Neuronal stem cell (in vitro differentiated cells): Measurements from ENCODE around the gene ABHD15.

ENCODE experiments used
- DNase-seq: peaks from one replicate; pipeline ENCODE4 v3.0.0-alpha.2; 2013; ENCODE audit warnings: low spot score
- H2AFZ ChIP-seq: one replicate; pipeline ENCODE4 v1.6.1; 2013; ENCODE audit warnings: mild to moderate bottlenecking, low read length, inconsistent platforms
- H2AK5ac ChIP-seq: 2 replicates; pipeline ENCODE4 v1.6.1; 2013; ENCODE audit warnings: low read depth, mild to moderate bottlenecking, inconsistent platforms, low read length, moderate library complexity, mixed read lengths
- H2BK120ac ChIP-seq: 2 replicates; pipeline ENCODE4 v1.6.1; 2013; ENCODE audit warnings: low read depth, mild to moderate bottlenecking, inconsistent platforms, low read length, moderate library complexity, mixed read lengths
- H2BK12ac ChIP-seq: one replicate; pipeline ENCODE4 v1.6.1; 2013; ENCODE audit warnings: low read length, inconsistent platforms
- H2BK15ac ChIP-seq: 2 replicates; pipeline ENCODE4 v1.6.1; 2013; ENCODE audit warnings: mild to moderate bottlenecking, low read length, inconsistent platforms, mixed read lengths
- H2BK5ac ChIP-seq: one replicate; pipeline ENCODE4 v1.6.1; 2013; ENCODE audit warnings: inconsistent platforms, mild to moderate bottlenecking, low read length, moderate library complexity
- H3K14ac ChIP-seq: one replicate; pipeline ENCODE4 v1.6.1; 2013; ENCODE audit warnings: low read length, inconsistent platforms
- H3K18ac ChIP-seq: 2 replicates; pipeline ENCODE4 v1.6.1; 2013; ENCODE audit warnings: low read length, inconsistent platforms
- H3K23ac ChIP-seq: 2 replicates; pipeline ENCODE4 v1.6.1; 2013; ENCODE audit warnings: low read depth, mild to moderate bottlenecking, mixed read lengths, low read length, inconsistent platforms; ENCODE audit not compliant: poor library complexity
- H3K27ac ChIP-seq: replicated peaks from 3 replicates; pipeline ENCODE4 v1.5.1; 2013; ENCODE audit warnings: low read length, inconsistent platforms
- H3K27me3 ChIP-seq, 3 experiments: 2 replicates each; pipeline ENCODE4 v1.6.1; 2013; ENCODE audit warnings: low read length in 3 of 3, mild to moderate bottlenecking in 2 of 3, inconsistent platforms in 1 of 3, low read depth in 1 of 3, mixed read lengths in 1 of 3, moderate library complexity in 1 of 3; ENCODE audit not compliant: control insufficient read depth in 3 of 3, insufficient read depth in 3 of 3
- H3K36me3 ChIP-seq, 2 donors: replicated peaks in 1 of 2; 2 replicates each; pipeline ENCODE4 v1.6.1; 2013; ENCODE audit warnings: low read length in 2 of 2; ENCODE audit not compliant: control insufficient read depth in 2 of 2, insufficient read depth in 2 of 2
- H3K4ac ChIP-seq: 2 replicates; pipeline ENCODE4 v1.6.1; 2013; ENCODE audit warnings: inconsistent platforms, mild to moderate bottlenecking, low read length, moderate library complexity
- H3K4me1 ChIP-seq, 2 donors: 1 replicate in 1 of 2; 2 replicates in 1 of 2; pipeline ENCODE4 v1.6.1; 2013; ENCODE audit warnings: low read length in 2 of 2, low read depth in 1 of 2; ENCODE audit not compliant: control insufficient read depth in 2 of 2, insufficient read depth in 1 of 2
- H3K4me2 ChIP-seq: one replicate; pipeline ENCODE4 v1.6.1; 2013; ENCODE audit warnings: mild to moderate bottlenecking, low read length, inconsistent platforms; ENCODE audit not compliant: insufficient read depth, poor library complexity, severe bottlenecking
- H3K4me3 ChIP-seq, 2 donors: 2 replicates each; pipeline ENCODE4 v1.5.1; 2013; ENCODE audit warnings: low read length in 2 of 2, mild to moderate bottlenecking in 2 of 2, inconsistent platforms in 1 of 2, moderate library complexity in 1 of 2
- H3K79me1 ChIP-seq: one replicate; pipeline ENCODE4 v1.6.1; 2013; ENCODE audit warnings: low read depth, mild to moderate bottlenecking, inconsistent platforms, low read length, moderate library complexity
- H3K9ac ChIP-seq: one replicate; pipeline ENCODE4 v1.6.1; 2013; ENCODE audit warnings: mild to moderate bottlenecking, low read depth, low read length, inconsistent platforms; ENCODE audit not compliant: poor library complexity
- H3K9me3 ChIP-seq, 2 donors: replicated peaks in 1 of 2; 2 replicates each; pipeline versions ENCODE3 to v1.6.1; 2013; ENCODE audit warnings: low read length in 2 of 2, mild to moderate bottlenecking in 2 of 2, inconsistent platforms in 1 of 2, low read depth in 1 of 2, mixed read lengths in 1 of 2, moderate library complexity in 1 of 2; ENCODE audit not compliant: control insufficient read depth in 2 of 2, insufficient read depth in 1 of 2
- H4K8ac ChIP-seq: one replicate; pipeline ENCODE4 v1.6.1; 2013; ENCODE audit warnings: low read depth, mild to moderate bottlenecking, inconsistent platforms, low read length, moderate library complexity
- H4K91ac ChIP-seq: one replicate; pipeline ENCODE4 v1.6.1; 2013; ENCODE audit warnings: low read length, low read depth, mild to moderate bottlenecking, inconsistent platforms; ENCODE audit not compliant: poor library complexity
- WGBS, 2 donors: extraction: QIAGEN DNeasy Blood & Tissue Kit; methylation state at CpG; one replicate each; pipeline ENCODE4 v1.1.7; 2013; ENCODE audit warnings: missing lambda C conversion rate in 2 of 2, mixed read lengths in 1 of 2; ENCODE audit not compliant: insufficient read length in 2 of 2, insufficient replicate concordance in 1 of 2; ENCODE audit errors: extremely low coverage in 2 of 2; 5-methylcytosine and 5-hydroxymethylcytosine counted together

Gene ABHD15

GRCh38 chr17:29510953-29511352, 55.9 kb downstream of the ABHD15 start:
- DNase-seq = no peak
- H2BK15ac ChIP-seq = no peak overlapping the region
- H3K4me3 ChIP-seq = no peak overlapping the region
- no peak overlapping the region for H3K27ac ChIP-seq
- no peaks in the 10 kb centered on the region for H3K9me3 ChIP-seq
- no peak overlapping the region for H2BK12ac ChIP-seq
- no peaks in the 10 kb centered on the region for H3K4me1 ChIP-seq
- no peaks in the 10 kb centered on the region for H3K27me3 ChIP-seq
- H3K4ac ChIP-seq = no peak overlapping the region
- H3K4me2 ChIP-seq = no peak overlapping the region
- H2BK120ac ChIP-seq = no peak overlapping the region
- H2AK5ac ChIP-seq = no peak overlapping the region
- no peak overlapping the region for H3K18ac ChIP-seq
- H4K8ac ChIP-seq = no peak overlapping the region
- no peak overlapping the region for H4K91ac ChIP-seq
- no CpG with 5 or more reads among the region's 6 CpGs for WGBS, 2 donors
- H3K14ac ChIP-seq = no peak overlapping the region
- H3K36me3 ChIP-seq = peaks cover 15 to 97% of the 10 kb centered on the region in 2 donors
- H2BK5ac ChIP-seq = no peak overlapping the region
- no peaks in the 10 kb centered on the region for H3K79me1 ChIP-seq
- H2AFZ ChIP-seq = no peak overlapping the region
- no peak overlapping the region for H3K23ac ChIP-seq
- H3K9ac ChIP-seq = no peak overlapping the region
